A549 (cell line): ENCODE measurements around the gene SLC15A3. TPM values are rescaled to one million over a fixed set of nuclear protein-coding genes. Genes with fewer than 3 reads are reported as not detected.

Source experiments
- ATAC-seq, 2 experiments: fragments of 200-7000 bp in 1 of 2; fragments of >200 bp in 1 of 2; cut with Nextera tagmentation in 1 of 2; cut with Tn5 transposase in 1 of 2; 3 replicates each; pipeline versions ENCODE4 v1.8.0 to v1.9.1; 2018 to 2020; ENCODE audit warnings: mild to moderate bottlenecking in 1 of 2, moderate library complexity in 1 of 2
- CTCF ChIA-PET: fragments of 300-600 bp; sonication (Branson Sonifier 250); formaldehyde crosslinking; extraction: SDS; loops from one replicate; lab custom pipeline; 2021; ENCODE audit warnings: antibody characterized with exemption, inconsistent platforms; lab: Yijun Ruan, JAX
- POLR2A ChIA-PET: fragments of 350-600 bp; formaldehyde crosslinking; extraction: SDS; loops from one replicate; lab custom pipeline; 2021; ENCODE audit warnings: antibody characterized with exemption, inconsistent platforms; lab: Yijun Ruan, JAX
- DNase-seq, 2 experiments: peaks; one replicate each; pipeline versions ENCODE4 v3.0.0 to v3.0.0-alpha.2; 2011 to 2016; ENCODE audit warnings: low read depth in 1 of 2, low spot score in 1 of 2
- FAIRE-seq: peaks from 2 replicates; lab custom pipeline; 2011; peaks lifted over from hg19 to GRCh38; lab: Jason Lieb, UNC
- H3K27ac ChIP-seq, 2 experiments: fragments of >200 bp; sonication (Bioruptor Twin); formaldehyde crosslinking; 3 replicates each; pipeline ENCODE4 v1.5.1; 2016 to 2017
- H3K4me1 ChIP-seq: fragments of >200 bp; sonication (Bioruptor Twin); formaldehyde crosslinking; 3 replicates; pipeline ENCODE4 v1.6.1; 2016
- H3K4me2 ChIP-seq: fragments of >200 bp; sonication (Bioruptor Twin); formaldehyde crosslinking; 3 replicates; pipeline ENCODE4 v1.6.1; 2016
- H3K4me3 ChIP-seq: fragments of >200 bp; sonication (Bioruptor Twin); formaldehyde crosslinking; 3 replicates; pipeline ENCODE4 v1.5.1; 2016
- H3K9me3 ChIP-seq: fragments of >200 bp; sonication (Bioruptor Twin); formaldehyde crosslinking; 3 replicates; pipeline ENCODE4 v1.6.1; 2016
- BHLHE40 ChIP-seq: IDR thresholded peaks from 2 replicates; pipeline ENCODE4 v1.6.1; 2012; ENCODE audit warnings: low read depth, low read length, inconsistent platforms
- CBX2 ChIP-seq: fragments of 200-600 bp; sonication (generic); IDR thresholded peaks from 2 replicates; pipeline ENCODE4 v1.6.1; 2016; ENCODE audit warnings: low read depth, mild to moderate bottlenecking, borderline replicate concordance
- CHD2 ChIP-seq: fragments of 150-350 bp; IDR thresholded peaks from 2 replicates; pipeline ENCODE4 v1.6.1; 2014; ENCODE audit warnings: low read length; ENCODE audit not compliant: partially characterized antibody
- CHD4 ChIP-seq: fragments of 200-600 bp; sonication (generic); IDR thresholded peaks from 2 replicates; pipeline ENCODE4 v1.6.1; 2016; ENCODE audit warnings: antibody characterized with exemption, mild to moderate bottlenecking, borderline replicate concordance
- CTCF ChIP-seq: fragments of >200 bp; sonication (Bioruptor Twin); formaldehyde crosslinking; IDR thresholded peaks from 3 replicates; pipeline ENCODE4 v1.5.1; 2016
- E2F6 ChIP-seq: IDR thresholded peaks from 2 replicates; pipeline ENCODE4 v1.6.1; 2012; ENCODE audit warnings: low read depth, borderline replicate concordance
- EHMT2 ChIP-seq: fragments of 200-600 bp; sonication (generic); IDR thresholded peaks from 2 replicates; pipeline ENCODE4 v1.6.1; 2016; ENCODE audit warnings: antibody characterized with exemption, low read depth, mild to moderate bottlenecking, moderate library complexity
- GATA3 ChIP-seq: IDR thresholded peaks from 2 replicates; pipeline ENCODE4 v1.6.1; 2012; ENCODE audit warnings: borderline replicate concordance
- HDAC2 ChIP-seq: fragments of 200-600 bp; sonication (generic); IDR thresholded peaks from 2 replicates; pipeline ENCODE4 v1.6.1; 2016
- HEYL ChIP-seq: fragments of 250-450 bp; sonication (Bioruptor Pico); IDR thresholded peaks from 2 replicates; pipeline ENCODE4 v1.8.0; 2021; ENCODE audit warnings: mild to moderate bottlenecking, moderate library complexity
- HOXA7 ChIP-seq: fragments of 250-450 bp; sonication (Bioruptor Pico); IDR thresholded peaks from 2 replicates; pipeline ENCODE4 v1.5.0; 2020; ENCODE audit warnings: mild to moderate bottlenecking, moderate library complexity
- HOXB5 ChIP-seq: fragments of 250-450 bp; sonication (Bioruptor Pico); IDR thresholded peaks from 2 replicates; pipeline ENCODE4 v1.5.0; 2020; ENCODE audit warnings: mild to moderate bottlenecking, moderate library complexity
- JUN ChIP-seq, 2 experiments: fragments of >200 bp; sonication (Bioruptor Twin); formaldehyde crosslinking; IDR thresholded peaks; 2 replicates in 1 of 2; 3 replicates in 1 of 2; pipeline ENCODE4 v1.6.1; 2016 to 2017
- KDM1A ChIP-seq: fragments of 200-600 bp; sonication (generic); IDR thresholded peaks from 2 replicates; pipeline ENCODE4 v1.6.1; 2016; ENCODE audit warnings: low read depth, mild to moderate bottlenecking
- KDM5A ChIP-seq: fragments of 200-600 bp; sonication (generic); IDR thresholded peaks from 2 replicates; pipeline ENCODE4 v1.6.1; 2016; ENCODE audit warnings: antibody characterized with exemption, mild to moderate bottlenecking
- MAX ChIP-seq: IDR thresholded peaks from 2 replicates; pipeline ENCODE4 v1.6.1; 2012
- MAZ ChIP-seq: fragments of 150-350 bp; IDR thresholded peaks from 2 replicates; pipeline ENCODE4 v1.6.1; 2014; ENCODE audit warnings: antibody characterized with exemption, low read depth, low read length, borderline replicate concordance
- MYC ChIP-seq: IDR thresholded peaks from 2 replicates; pipeline ENCODE4 v1.6.1; 2012; ENCODE audit warnings: mild to moderate bottlenecking, inconsistent platforms, low read length, improper control_type of control experiment, borderline replicate concordance
- NFE2L2 ChIP-seq: fragments of 150-350 bp; conservative IDR thresholded peaks from 2 replicates; pipeline ENCODE4 v1.6.1; 2014; ENCODE audit warnings: low read length
- NPAS2 ChIP-seq: fragments of 250-450 bp; sonication (Bioruptor Pico); IDR thresholded peaks from 2 replicates; pipeline ENCODE4 v1.8.0; 2022; ENCODE audit warnings: mild to moderate bottlenecking, moderate library complexity, borderline replicate concordance
- NR3C1 ChIP-seq: fragments of >200 bp; sonication (Bioruptor Twin); formaldehyde crosslinking; IDR thresholded peaks from 3 replicates; pipeline ENCODE4 v1.6.1; 2017
- PHF8 ChIP-seq: fragments of 200-600 bp; sonication (generic); IDR thresholded peaks from 2 replicates; pipeline ENCODE4 v1.6.1; 2016; ENCODE audit warnings: low read depth, mild to moderate bottlenecking, antibody characterized with exemption, moderate library complexity, borderline replicate concordance
- POLR2A ChIP-seq: IDR thresholded peaks from 2 replicates; pipeline ENCODE4 v1.6.1; 2012; ENCODE audit warnings: mild to moderate bottlenecking, low read length
- POLR2AphosphoS2 ChIP-seq: conservative IDR thresholded peaks from 2 replicates; pipeline ENCODE4 v1.6.1; 2012; ENCODE audit warnings: low read length, improper control_type of control experiment, inconsistent platforms
- RAD21 ChIP-seq, 2 experiments: fragments of >200 bp in 1 of 2; sonication (Bioruptor Twin) in 1 of 2; formaldehyde crosslinking in 1 of 2; IDR thresholded peaks in 1 of 2; conservative IDR thresholded peaks in 1 of 2; 2 replicates in 1 of 2; 3 replicates in 1 of 2; pipeline ENCODE4 v1.6.1; 2012 to 2018; ENCODE audit warnings: inconsistent platforms in 1 of 2
- RCOR1 ChIP-seq: fragments of 150-350 bp; IDR thresholded peaks from 2 replicates; pipeline ENCODE4 v1.6.1; 2014; ENCODE audit warnings: antibody characterized with exemption, low read length, low read depth
- RFX5 ChIP-seq: fragments of 450-650 bp; IDR thresholded peaks from 2 replicates; pipeline ENCODE4 v1.7.1; 2014; ENCODE audit warnings: antibody characterized with exemption, mild to moderate bottlenecking, moderate library complexity
- RNF2 ChIP-seq: fragments of 200-600 bp; sonication (generic); IDR thresholded peaks from 2 replicates; pipeline ENCODE4 v1.6.1; 2016; ENCODE audit warnings: low read depth, mild to moderate bottlenecking, antibody characterized with exemption, moderate library complexity, borderline replicate concordance
- SMC3 ChIP-seq: fragments of >200 bp; sonication (Bioruptor Twin); formaldehyde crosslinking; IDR thresholded peaks from 3 replicates; pipeline ENCODE4 v1.6.1; 2018; ENCODE audit warnings: inconsistent platforms
- TFCP2L1 ChIP-seq: fragments of 250-450 bp; sonication (Bioruptor Pico); IDR thresholded peaks from 2 replicates; pipeline ENCODE4 v1.5.0; 2021; ENCODE audit warnings: mild to moderate bottlenecking
- TP53 ChIP-seq: fragments of 250-450 bp; sonication (Bioruptor Pico); IDR thresholded peaks from 2 replicates; pipeline ENCODE4 v1.5.0; 2021; ENCODE audit warnings: mild to moderate bottlenecking, moderate library complexity
- ZNF302 ChIP-seq: fragments of 250-450 bp; sonication (Bioruptor Pico); IDR thresholded peaks from 2 replicates; pipeline ENCODE4 v1.9.0; 2021; ENCODE audit warnings: inconsistent platforms, mild to moderate bottlenecking, moderate library complexity
- ZSCAN20 ChIP-seq: fragments of 250-450 bp; sonication (Bioruptor Pico); IDR thresholded peaks from 2 replicates; pipeline ENCODE4 v1.8.0; 2022; ENCODE audit warnings: mild to moderate bottlenecking, moderate library complexity
- WGBS: methylation state at CpG from one replicate; pipeline ENCODE4 v1.1.6; 2017; ENCODE audit errors: missing lambda C conversion rate; 5-methylcytosine and 5-hydroxymethylcytosine counted together
- polyA plus RNA-seq, 4 experiments: library from polyadenylated mRNA; depleted of rRNA in 3 of 4; stranded (reverse); fragments of >200 nt; fragmentation: RNase III in 1 of 4; extraction: RNeasy Plus Mini Kit Qiagen cat#74134 plus additional on column Dnase treatment in 1 of 4; gene quantifications; 2 replicates in 3 of 4; 3 replicates in 1 of 4; pipeline ENCODE4 v1.2.3, GENCODE V29; 2011 to 2017
- TF ChIP-seq, protein P1 (sequence below): fragments of >200 bp; sonication (Bioruptor Twin); formaldehyde crosslinking; IDR thresholded peaks from 2 replicates; pipeline ENCODE4 v1.6.1; 2016

The SLC15A3 gene
- polyA plus RNA-seq, 2 of the 4 experiments (the other 2 are of a cell fraction): not detected

GRCh38 chr11:60927061-60927592 is 24.8 kb downstream of the SLC15A3 start:
- POLR2A ChIA-PET: no interaction called here
- CTCF ChIA-PET: interaction anchor here (1.0 to 3.1 kb wide), 8 partner anchors 8 to 247 kb away, joined by 3 to 11 read pairs (median 4); no protein-coding TSS in a partner anchor
- no peak for ATAC-seq

GRCh38 chr11:60926500-60926899 is 25.5 kb downstream of the SLC15A3 start:
- TF ChIP-seq ZSCAN20: no peak
- TF ChIP-seq JUN (IDR thresholded peaks at IDR 0.05): no peak
- TF ChIP-seq POLR2A: no peak
- no peak for TF ChIP-seq BHLHE40
- no peak for TF ChIP-seq KDM1A
- TF ChIP-seq CBX2: no peak
- no peak for TF ChIP-seq ZNF302 (CRISPR knock-in tag)
- no peak for TF ChIP-seq MAX
- no peak for TF ChIP-seq TFCP2L1
- TF ChIP-seq SMC3: no peak
- no peak for TF ChIP-seq CHD4
- TF ChIP-seq GATA3: no peak
- TF ChIP-seq KDM5A: no peak
- ChIA-PET POLR2A (no interaction called here), CTCF (interaction anchor here (1.0 to 3.1 kb wide), 5 partner anchors 8 to 151 kb away, joined by 3 to 11 read pairs (median 5); no protein-coding TSS in a partner anchor)
- Histone ChIP-seq H3K4me1 (peaks cover 20% of the 10 kb centered on the region), H3K9me3 (no peaks in the 10 kb centered on the region), H3K4me2 (peak overlapping the region; percentile 90; the same call in 1 of the 3 replicates), H3K4me3 (no peak overlapping the region), H3K27ac (no peak overlapping the region)
- DNase-seq: no peak
- FAIRE-seq: no peak
- WGBS: 92% methylated on average over 8 of the region's 8 CpGs
- ATAC-seq: no peak

More at GRCh38 chr11:60927061-60927592, 24.8 kb downstream of the SLC15A3 start:
- no peak for FAIRE-seq
- Histone ChIP-seq H3K4me2 (no peak overlapping the region), H3K27ac (no peak overlapping the region), H3K4me1 (peaks cover 20% of the 10 kb centered on the region), H3K9me3 (no peaks in the 10 kb centered on the region), H3K4me3 (no peak overlapping the region)
- TF ChIP-seq RAD21 (conservative IDR thresholded peaks at IDR 0.05 in 1 of 2, IDR thresholded peaks at IDR 0.05 in 1 of 2) (no peak), POLR2A (no peak), NFE2L2 (no peak), MYC (no peak), ZNF302 (CRISPR knock-in tag) (no peak)
- WGBS: 95% methylated on average over 6 of the region's 8 CpGs
- DNase-seq: no peak

- POLR2A ChIA-PET: no interaction called here
- DNase-seq (peak; percentile 52 to 81), FAIRE-seq (no peak), ATAC-seq (peak; percentile 28 to 61; a peak in 5 of 6 replicates)
- H3K4me2 ChIP-seq: peak overlapping the region; percentile 90
- no peaks in the 10 kb centered on the region for H3K9me3 ChIP-seq
- no peak overlapping the region for H3K4me3 ChIP-seq
- peaks cover 20% of the 10 kb centered on the region for H3K4me1 ChIP-seq
- WGBS: 41% methylated on average over 6 of the region's 6 CpGs
- peak overlapping the region in 1 of 2 experiments; percentile 97; a peak in 3 of 6 replicates for H3K27ac ChIP-seq
- CTCF ChIA-PET: interaction anchor here (0.6 to 3.1 kb wide), 5 partner anchors 11 to 227 kb away, joined by 3 to 11 read pairs (median 5); no protein-coding TSS in a partner anchor
- TF ChIP-seq HOXA7 (CRISPR knock-in tag): no peak
- no peak for TF ChIP-seq POLR2AphosphoS2
- no peak for TF ChIP-seq HDAC2
- TF ChIP-seq HOXB5 (CRISPR knock-in tag): no peak
- TF ChIP-seq, protein P1, sequence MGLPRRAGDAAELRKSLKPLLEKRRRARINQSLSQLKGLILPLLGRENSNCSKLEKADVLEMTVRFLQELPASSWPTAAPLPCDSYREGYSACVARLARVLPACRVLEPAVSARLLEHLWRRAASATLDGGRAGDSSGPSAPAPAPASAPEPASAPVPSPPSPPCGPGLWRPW: no peak
- TF ChIP-seq NPAS2 (CRISPR knock-in tag): no peak
- TF ChIP-seq MYC: no peak
- TF ChIP-seq MAZ: no peak
- no peak for TF ChIP-seq KDM1A
- TF ChIP-seq TP53 (CRISPR knock-in tag): no peak
- TF ChIP-seq RFX5: no peak
- TF ChIP-seq CHD4: no peak
- no peak for TF ChIP-seq HEYL (CRISPR knock-in tag)
- peak in 1 of 2 experiments; percentile 4; a peak in 1 of 5 replicates for TF ChIP-seq RAD21 (conservative IDR thresholded peaks at IDR 0.05 in 1 of 2, IDR thresholded peaks at IDR 0.05 in 1 of 2)
- no peak for TF ChIP-seq EHMT2
- no peak for TF ChIP-seq RNF2
- no peak for TF ChIP-seq PHF8
- no peak for TF ChIP-seq CHD2
- 0 out of 3 replicates have a peak, but pooled peaks have one; percentile 6 for TF ChIP-seq CTCF
- TF ChIP-seq RCOR1: no peak
- TF ChIP-seq E2F6: no peak
- no peak for TF ChIP-seq JUN (IDR thresholded peaks at IDR 0.05)
- TF ChIP-seq NR3C1: no peak
- no peak for TF ChIP-seq ZSCAN20
Measured at GRCh38 chr11:60925868-60926267, 26.1 kb downstream of the SLC15A3 start.
